ENCODE results near the gene AMIGO1. TPM values are rescaled to one million over a fixed set of nuclear protein-coding genes. Genes with fewer than 3 reads are reported as not detected.
A peak's percentile ranks its signal among the peaks of the same experiment; 100 is the strongest.

AMIGO1 gene
- total RNA-seq, 1 donor from 2014 or later: 5.4 TPM

DNA sequence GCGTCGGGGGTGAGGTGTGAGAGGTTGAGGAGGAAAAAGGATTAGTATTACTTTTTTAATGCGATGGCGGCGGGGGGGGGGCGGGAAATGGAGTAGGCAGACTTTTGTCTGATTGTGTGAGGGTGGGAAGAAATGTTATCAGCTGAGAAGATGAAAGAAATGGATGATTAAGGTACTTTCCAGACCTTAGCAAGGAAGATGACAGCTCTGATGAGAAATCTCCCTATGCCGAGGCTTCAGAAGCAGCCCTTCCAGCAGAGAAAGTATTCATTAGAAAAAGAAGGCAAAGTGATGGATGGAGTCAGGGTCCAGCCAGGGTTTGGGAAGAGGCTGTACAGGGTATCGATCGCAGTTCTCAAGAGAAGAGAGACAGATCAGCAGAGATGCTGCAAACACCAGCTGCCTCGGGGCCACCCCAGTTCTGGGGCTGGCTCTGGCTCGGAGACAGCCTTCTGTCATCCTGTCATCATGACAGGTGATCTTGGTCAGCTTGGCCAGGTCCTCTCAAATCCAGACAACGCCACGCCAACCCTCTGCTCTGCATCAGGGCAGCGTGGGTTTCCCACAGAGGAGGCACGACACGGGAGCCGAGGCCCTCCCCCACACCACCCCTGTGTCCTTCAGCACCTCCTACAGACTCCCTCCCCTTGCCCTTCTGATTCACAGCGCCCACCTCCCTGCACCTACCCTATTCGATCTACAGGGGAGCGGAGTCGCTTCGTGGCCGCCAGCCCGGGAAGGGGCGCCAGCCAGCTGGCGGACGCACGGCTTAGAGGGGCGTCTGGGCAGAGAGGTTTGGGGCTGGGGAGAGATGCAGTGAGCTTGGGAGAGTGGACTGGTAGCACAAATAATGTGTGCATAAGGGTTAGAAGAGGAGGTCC lies 26.5 kb downstream of the AMIGO1 start:
- Mint-ChIP-seq H3K36me3 (ENCODE audit: unreplicated experiment) (peaks cover 3% of the 10 kb centered on the region), H3K4me1 (ENCODE audit: unreplicated experiment) (peaks cover 23% of the 10 kb centered on the region), H3K27me3 (ENCODE audit: unreplicated experiment) (peaks cover 39% of the 10 kb centered on the region), H3K4me3 (ENCODE audit: unreplicated experiment) (peak overlapping the region; percentile 88), H3K27ac (ENCODE audit: unreplicated experiment) (no peak overlapping the region), H3K9me3 (ENCODE audit: unreplicated experiment) (no peaks in the 10 kb centered on the region)
- DNase-seq (ENCODE audit: extremely low spot score, unreplicated experiment): no peak
- TF ChIP-seq, protein P1, sequence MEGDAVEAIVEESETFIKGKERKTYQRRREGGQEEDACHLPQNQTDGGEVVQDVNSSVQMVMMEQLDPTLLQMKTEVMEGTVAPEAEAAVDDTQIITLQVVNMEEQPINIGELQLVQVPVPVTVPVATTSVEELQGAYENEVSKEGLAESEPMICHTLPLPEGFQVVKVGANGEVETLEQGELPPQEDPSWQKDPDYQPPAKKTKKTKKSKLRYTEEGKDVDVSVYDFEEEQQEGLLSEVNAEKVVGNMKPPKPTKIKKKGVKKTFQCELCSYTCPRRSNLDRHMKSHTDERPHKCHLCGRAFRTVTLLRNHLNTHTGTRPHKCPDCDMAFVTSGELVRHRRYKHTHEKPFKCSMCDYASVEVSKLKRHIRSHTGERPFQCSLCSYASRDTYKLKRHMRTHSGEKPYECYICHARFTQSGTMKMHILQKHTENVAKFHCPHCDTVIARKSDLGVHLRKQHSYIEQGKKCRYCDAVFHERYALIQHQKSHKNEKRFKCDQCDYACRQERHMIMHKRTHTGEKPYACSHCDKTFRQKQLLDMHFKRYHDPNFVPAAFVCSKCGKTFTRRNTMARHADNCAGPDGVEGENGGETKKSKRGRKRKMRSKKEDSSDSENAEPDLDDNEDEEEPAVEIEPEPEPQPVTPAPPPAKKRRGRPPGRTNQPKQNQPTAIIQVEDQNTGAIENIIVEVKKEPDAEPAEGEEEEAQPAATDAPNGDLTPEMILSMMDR (IDR thresholded peaks at IDR 0.05): no peak

DNA sequence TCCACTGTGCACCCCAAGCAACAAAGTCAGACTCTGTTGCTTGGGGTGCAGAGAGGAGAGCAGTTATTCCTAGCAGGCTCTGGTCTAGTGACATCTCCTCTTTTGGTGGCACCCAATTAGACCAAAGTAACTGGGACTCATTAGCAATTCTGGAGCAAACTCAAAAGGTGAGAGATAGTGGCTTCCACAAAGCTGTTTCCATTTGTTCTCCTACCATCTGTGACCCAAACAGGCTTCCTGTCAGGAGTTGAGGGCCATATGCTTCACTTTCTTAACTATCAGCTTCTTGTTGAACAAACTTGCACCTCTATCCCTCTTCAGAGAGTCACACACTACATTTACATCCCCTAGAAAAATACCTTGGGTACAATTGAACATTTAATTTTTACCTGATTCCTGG lies 27.3 kb downstream of the AMIGO1 start:
- Mint-ChIP-seq H3K27me3 (ENCODE audit: unreplicated experiment) (peaks cover 42% of the 10 kb centered on the region), H3K4me3 (ENCODE audit: unreplicated experiment) (no peak overlapping the region), H3K27ac (ENCODE audit: unreplicated experiment) (no peak overlapping the region), H3K9me3 (ENCODE audit: unreplicated experiment) (no peaks in the 10 kb centered on the region), H3K4me1 (ENCODE audit: unreplicated experiment) (peaks cover 23% of the 10 kb centered on the region), H3K36me3 (ENCODE audit: unreplicated experiment) (peaks cover 3% of the 10 kb centered on the region)
- no peak for DNase-seq (ENCODE audit: extremely low spot score, unreplicated experiment)
- TF ChIP-seq, protein P1 (IDR thresholded peaks at IDR 0.05): no peak

DNA sequence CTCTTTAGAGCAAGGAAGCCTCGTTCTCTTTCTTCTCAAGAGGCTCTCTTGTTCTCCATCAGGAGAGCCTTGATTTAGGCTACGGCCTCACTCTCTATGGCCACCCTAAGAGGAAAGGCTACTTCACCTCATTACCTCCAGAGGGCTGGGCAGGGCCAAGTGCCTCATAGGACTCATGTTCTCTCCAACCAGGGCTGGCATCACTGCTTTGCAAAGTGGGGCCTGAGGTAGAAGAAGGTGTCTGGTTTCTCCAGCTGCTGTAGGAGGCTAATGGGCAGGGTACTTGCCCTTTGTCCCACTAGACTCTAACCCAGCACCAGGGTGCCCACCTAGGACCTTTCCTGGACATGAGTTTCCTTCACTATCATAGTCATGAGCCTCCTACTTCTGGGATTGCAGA lies 27.9 kb downstream of the AMIGO1 start:
- no peak for DNase-seq (ENCODE audit: extremely low spot score, unreplicated experiment)
- H3K4me1 Mint-ChIP-seq (ENCODE audit: unreplicated experiment): peaks cover 23% of the 10 kb centered on the region
- no peak overlapping the region for H3K27ac Mint-ChIP-seq (ENCODE audit: unreplicated experiment)
- H3K36me3 Mint-ChIP-seq (ENCODE audit: unreplicated experiment): peaks cover 3% of the 10 kb centered on the region
- peaks cover 42% of the 10 kb centered on the region for H3K27me3 Mint-ChIP-seq (ENCODE audit: unreplicated experiment)
- TF ChIP-seq, protein P1 (IDR thresholded peaks at IDR 0.05): no peak
- no peak overlapping the region for H3K4me3 Mint-ChIP-seq (ENCODE audit: unreplicated experiment)
- H3K9me3 Mint-ChIP-seq (ENCODE audit: unreplicated experiment): no peaks in the 10 kb centered on the region

DNA sequence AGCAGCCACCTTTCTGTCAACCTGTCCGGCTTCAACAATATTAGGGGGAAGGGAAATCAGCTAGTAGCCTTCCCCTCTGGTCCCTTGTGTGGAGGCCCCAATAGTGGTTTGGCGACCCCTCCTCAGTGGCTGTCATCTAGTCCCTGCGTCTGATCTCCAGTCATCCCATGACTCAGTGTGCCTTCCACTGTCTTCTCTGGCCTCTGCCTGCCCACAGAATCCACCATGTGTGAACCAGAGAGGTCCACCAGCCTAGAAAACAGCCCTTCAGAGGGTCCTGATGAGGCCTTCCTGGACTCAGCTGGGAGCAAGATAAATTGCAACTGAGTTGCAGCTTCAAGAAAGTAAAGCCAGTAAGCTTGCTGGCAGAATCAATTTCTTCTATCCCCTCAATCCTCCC lies 29.6 kb downstream of the AMIGO1 start:
- Mint-ChIP-seq H3K4me1 (ENCODE audit: unreplicated experiment) (peaks cover 16% of the 10 kb centered on the region), H3K9me3 (ENCODE audit: unreplicated experiment) (no peaks in the 10 kb centered on the region), H3K27me3 (ENCODE audit: unreplicated experiment) (peaks cover 55% of the 10 kb centered on the region), H3K36me3 (ENCODE audit: unreplicated experiment) (no peaks in the 10 kb centered on the region), H3K4me3 (ENCODE audit: unreplicated experiment) (no peak overlapping the region), H3K27ac (ENCODE audit: unreplicated experiment) (no peak overlapping the region)
- DNase-seq (ENCODE audit: extremely low spot score, unreplicated experiment): no peak
- TF ChIP-seq, protein P1 (IDR thresholded peaks at IDR 0.05): no peak

DNA sequence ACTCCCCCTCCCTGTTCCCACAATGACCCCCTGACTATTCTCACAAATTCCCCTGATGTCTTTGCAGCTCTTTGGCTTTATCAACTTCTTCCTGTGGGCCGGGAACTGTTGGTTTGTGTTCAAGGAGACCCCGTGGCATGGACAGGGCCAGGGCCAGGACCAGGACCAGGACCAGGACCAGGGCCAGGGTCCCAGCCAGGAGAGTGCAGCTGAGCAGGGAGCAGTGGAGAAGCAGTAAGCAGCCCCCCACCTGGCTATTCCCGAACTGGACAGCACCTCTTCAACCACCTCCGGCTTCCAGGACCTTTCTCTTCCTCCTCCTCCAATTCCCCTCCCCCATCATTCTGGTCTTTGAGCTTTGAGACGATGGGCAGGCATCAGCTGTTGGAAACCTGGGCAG lies 30.2 kb downstream of the AMIGO1 start:
- Mint-ChIP-seq H3K27me3 (ENCODE audit: unreplicated experiment) (peaks cover 61% of the 10 kb centered on the region), H3K36me3 (ENCODE audit: unreplicated experiment) (no peaks in the 10 kb centered on the region), H3K9me3 (ENCODE audit: unreplicated experiment) (no peaks in the 10 kb centered on the region), H3K4me1 (ENCODE audit: unreplicated experiment) (peaks cover 11% of the 10 kb centered on the region), H3K27ac (ENCODE audit: unreplicated experiment) (no peak overlapping the region), H3K4me3 (ENCODE audit: unreplicated experiment) (no peak overlapping the region)
- TF ChIP-seq, protein P1 (IDR thresholded peaks at IDR 0.05): no peak
- no peak for DNase-seq (ENCODE audit: extremely low spot score, unreplicated experiment)
